Kidney epithelial cell (primary cell): Measurements from ENCODE around the gene SSH3. TPM values are rescaled to one million over a fixed set of nuclear protein-coding genes. Genes with fewer than 3 reads are reported as not detected.

Experiments
- DNase-seq: peaks from one replicate; pipeline ENCODE4 v3.0.0-alpha.2; 2010; ENCODE audit warnings: low read depth
- H3K27me3 ChIP-seq: 2 replicates; pipeline ENCODE4 v1.6.0; 2011; ENCODE audit warnings: low read length; ENCODE audit not compliant: control insufficient read depth, insufficient read depth
- H3K36me3 ChIP-seq: 2 replicates; pipeline ENCODE4 v1.5.1; 2011; ENCODE audit warnings: low read length; ENCODE audit not compliant: control insufficient read depth, insufficient read depth
- H3K4me3 ChIP-seq: 2 replicates; pipeline ENCODE4 v1.5.1; 2011; ENCODE audit warnings: low read depth, mild to moderate bottlenecking, control low read depth, low read length
- total RNA-seq: library from RNA; depleted of rRNA; stranded (reverse); fragments of >200 nt; gene quantifications from 2 replicates; pipeline ENCODE4 v1.2.3, GENCODE V29; 2015
- TF ChIP-seq, protein P1 (sequence below): IDR thresholded peaks from 2 replicates; pipeline ENCODE4 v1.5.1; 2011; ENCODE audit warnings: mild to moderate bottlenecking, moderate library complexity, low read length, control low read depth, inconsistent platforms; ENCODE audit not compliant: insufficient read depth, poor library complexity, severe bottlenecking

SSH3 gene
- total RNA-seq, 1 donor from 2014 or later, result 39.9 TPM

DNA sequence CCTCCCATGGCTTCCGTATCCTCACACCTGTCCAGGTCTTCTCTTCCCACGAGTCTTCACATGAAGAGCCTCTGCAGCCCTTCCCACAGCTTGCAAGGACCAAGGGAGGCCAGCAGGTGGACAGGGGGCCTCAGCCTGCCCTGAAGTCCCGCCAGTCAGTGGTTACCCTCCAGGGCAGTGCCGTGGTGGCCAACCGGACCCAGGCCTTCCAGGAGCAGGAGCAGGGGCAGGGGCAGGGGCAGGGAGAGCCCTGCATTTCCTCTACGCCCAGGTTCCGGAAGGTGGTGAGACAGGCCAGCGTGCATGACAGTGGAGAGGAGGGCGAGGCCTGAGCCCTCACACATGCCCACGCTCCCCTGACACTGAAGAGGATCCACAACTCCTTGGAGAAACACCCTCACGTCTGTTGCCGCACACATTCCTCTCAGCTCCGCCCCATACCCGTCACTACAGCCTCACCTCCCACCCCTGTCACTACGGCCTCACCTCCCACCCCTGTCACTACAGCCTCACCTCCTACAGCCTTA is 8.3 kb downstream of the SSH3 start:
- no peak overlapping the region for H3K4me3 ChIP-seq
- no peaks in the 10 kb centered on the region for H3K36me3 ChIP-seq
- no peak for DNase-seq
- TF ChIP-seq, protein P1, sequence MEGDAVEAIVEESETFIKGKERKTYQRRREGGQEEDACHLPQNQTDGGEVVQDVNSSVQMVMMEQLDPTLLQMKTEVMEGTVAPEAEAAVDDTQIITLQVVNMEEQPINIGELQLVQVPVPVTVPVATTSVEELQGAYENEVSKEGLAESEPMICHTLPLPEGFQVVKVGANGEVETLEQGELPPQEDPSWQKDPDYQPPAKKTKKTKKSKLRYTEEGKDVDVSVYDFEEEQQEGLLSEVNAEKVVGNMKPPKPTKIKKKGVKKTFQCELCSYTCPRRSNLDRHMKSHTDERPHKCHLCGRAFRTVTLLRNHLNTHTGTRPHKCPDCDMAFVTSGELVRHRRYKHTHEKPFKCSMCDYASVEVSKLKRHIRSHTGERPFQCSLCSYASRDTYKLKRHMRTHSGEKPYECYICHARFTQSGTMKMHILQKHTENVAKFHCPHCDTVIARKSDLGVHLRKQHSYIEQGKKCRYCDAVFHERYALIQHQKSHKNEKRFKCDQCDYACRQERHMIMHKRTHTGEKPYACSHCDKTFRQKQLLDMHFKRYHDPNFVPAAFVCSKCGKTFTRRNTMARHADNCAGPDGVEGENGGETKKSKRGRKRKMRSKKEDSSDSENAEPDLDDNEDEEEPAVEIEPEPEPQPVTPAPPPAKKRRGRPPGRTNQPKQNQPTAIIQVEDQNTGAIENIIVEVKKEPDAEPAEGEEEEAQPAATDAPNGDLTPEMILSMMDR, result no peak
- H3K27me3 ChIP-seq, result no peaks in the 10 kb centered on the region

DNA sequence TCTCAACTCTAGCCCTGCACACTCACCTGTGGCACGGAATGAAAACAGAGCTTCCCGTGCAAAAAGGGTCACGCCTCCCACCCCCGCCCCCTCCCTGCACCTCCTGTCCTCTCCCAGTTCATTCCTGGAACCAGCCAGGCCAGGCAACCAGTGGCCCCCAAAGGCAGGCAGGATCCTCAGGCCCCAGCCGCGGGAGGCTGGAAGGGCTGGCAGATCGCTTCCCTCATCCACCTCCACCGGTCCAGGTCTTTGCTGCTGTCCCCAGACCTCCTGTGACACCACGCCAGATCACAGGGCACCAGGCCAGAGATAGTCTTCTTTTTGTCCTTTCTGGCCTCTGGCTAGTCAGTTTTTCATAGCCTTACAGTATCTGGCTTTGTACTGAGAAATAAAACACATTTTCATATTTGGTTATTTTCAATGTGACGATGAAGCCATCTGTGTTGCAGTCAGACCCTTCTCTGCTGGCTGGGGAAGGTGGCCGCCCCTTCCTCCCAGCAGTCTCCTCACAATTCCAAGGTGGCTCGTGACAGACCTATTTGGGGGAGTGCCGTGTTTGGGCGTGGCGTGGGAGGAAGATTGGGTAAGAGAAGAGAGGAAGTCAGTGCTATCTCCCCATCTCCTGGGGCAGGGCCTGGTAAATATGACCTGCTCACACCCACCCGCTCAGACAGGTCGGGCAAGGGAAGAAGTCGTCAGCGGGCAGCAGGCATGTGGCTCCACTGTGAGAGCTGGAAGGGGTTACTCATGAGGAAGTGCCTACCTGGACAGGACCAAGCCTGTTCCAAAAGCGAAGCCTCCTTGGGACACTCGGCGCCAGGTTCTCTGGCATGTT is 9.1 kb downstream of the SSH3 start:
- TF ChIP-seq, protein P1, result no peak
- DNase-seq, result no peak
- H3K36me3 ChIP-seq, result no peaks in the 10 kb centered on the region
- H3K4me3 ChIP-seq, result no peak overlapping the region
- no peaks in the 10 kb centered on the region for H3K27me3 ChIP-seq

DNA sequence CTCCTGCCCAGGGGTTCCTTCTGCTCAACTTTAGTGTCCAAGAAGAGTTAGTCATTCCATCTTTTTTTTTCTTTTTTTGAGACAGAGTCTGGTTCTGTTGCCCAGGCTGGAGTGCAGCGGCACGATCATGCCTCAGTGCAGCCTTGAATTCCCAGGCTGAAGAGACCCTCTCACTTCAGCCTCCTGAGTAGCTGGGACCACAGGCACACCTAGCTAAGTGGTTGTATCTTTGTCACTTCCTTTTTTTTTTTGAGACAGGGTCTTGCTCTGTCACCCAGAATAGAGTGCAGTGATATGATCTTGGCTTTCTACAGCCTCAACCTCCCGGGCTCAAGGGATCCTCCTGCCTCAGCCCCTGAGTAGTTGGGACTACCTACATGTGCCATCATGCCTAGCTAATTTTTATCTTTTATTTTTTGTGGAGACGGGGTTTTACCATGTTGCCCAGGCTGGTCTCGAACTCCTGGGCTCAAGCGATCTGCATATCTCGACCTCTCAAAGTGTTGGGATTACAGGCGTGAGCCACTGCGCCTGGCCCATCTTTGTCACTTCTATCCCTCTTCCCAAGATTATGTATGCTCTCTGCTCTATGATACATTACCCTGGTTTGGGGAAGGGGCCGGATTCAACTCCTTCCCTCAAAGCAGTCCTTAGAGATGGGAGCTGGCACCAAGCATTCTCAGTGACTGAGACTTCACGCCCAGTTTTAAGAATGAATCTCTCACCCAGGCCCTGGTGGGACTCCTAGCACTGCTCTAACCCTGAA is 10.0 kb downstream of the SSH3 start:
- no peak overlapping the region for H3K4me3 ChIP-seq
- DNase-seq, result no peak
- H3K36me3 ChIP-seq, result no peaks in the 10 kb centered on the region
- TF ChIP-seq, protein P1, result no peak
- H3K27me3 ChIP-seq, result no peaks in the 10 kb centered on the region

DNA sequence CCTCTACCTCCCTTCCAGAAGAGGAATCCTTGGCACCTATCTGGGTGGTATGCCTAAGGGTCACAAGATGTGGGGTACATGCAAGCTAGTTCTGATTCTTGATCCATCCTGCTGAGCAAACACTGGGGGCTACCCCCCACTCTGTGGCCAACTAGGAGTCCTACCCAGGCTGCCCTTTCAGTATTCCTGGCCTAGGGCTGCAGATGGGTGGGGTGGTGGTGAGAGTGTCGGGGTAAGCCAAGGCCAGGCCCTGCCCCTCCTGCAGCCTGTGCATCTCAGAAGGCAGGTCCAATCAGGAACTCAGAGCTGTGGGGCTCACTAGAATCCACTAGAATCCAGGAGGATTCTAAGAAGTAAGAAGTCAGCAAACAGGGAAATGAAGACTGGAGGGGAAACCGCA is 10.9 kb downstream of the SSH3 start:
- TF ChIP-seq, protein P1, result no peak

DNA sequence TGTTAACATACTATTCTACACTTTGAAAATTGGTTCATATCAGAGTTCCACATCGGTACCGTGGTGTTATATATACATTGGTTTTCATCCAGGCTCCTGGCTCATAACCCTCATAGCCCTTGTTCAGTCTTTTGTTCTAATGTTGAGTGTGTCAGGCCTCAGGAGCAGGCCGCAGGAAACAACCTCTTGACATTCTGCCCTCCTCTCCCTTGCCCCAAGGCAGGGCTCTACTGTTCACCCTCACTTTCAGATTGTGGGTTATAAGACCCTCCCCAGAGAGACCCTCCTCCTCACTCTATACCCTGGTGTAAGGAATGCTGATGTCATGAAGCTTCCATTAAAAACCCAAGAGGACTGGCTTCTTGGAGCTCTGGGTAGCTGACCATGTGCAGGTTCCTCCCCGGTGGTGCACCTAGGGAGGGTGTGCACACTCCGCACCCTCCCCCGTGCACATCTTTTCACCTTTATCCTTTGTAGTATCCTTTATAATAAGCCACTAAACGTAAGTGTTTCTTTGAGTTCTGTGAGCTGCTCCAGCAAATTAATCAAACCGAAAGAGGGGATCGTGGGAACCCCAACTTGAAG is 12.1 kb downstream of the SSH3 start:
- Histone ChIP-seq H3K27me3 (no peaks in the 10 kb centered on the region), H3K36me3 (no peaks in the 10 kb centered on the region), H3K4me3 (no peak overlapping the region)
- no peak for DNase-seq
- TF ChIP-seq, protein P1, result no peak

More for the DNA sequence above, 10.9 kb downstream of the SSH3 start:
- Histone ChIP-seq H3K27me3 (no peaks in the 10 kb centered on the region), H3K36me3 (no peaks in the 10 kb centered on the region), H3K4me3 (no peak overlapping the region)
- DNase-seq, result no peak
